ENCODE measurements around the gene EDNRA. TPM values are rescaled to one million over a fixed set of nuclear protein-coding genes. Genes with fewer than 3 reads are reported as not detected.

EDNRA gene
- total RNA-seq, 3 donors from 2014 or later (not counting 1 experiment from before 2014, with no cell fraction given), result not detected

GRCh38 chr4:147594107-147594506 is 113.2 kb downstream of the EDNRA start:
- 71% methylated on average over 5 of the region's 5 CpGs for WGBS (ENCODE audit: insufficient coverage)
- peaks cover 9 to 13% of the 10 kb centered on the region in 2 donors for H3K27me3 Mint-ChIP-seq (ENCODE audit: low read depth in 2 of 2)
- H3K36me3 ChIP-seq (ENCODE audit: control insufficient read depth, insufficient read depth, low read length), result no peaks in the 10 kb centered on the region
- H3K27ac ChIP-seq (ENCODE audit: low read length), result no peak overlapping the region
- H3K27ac Mint-ChIP-seq, result no peak overlapping the region
- intact Hi-C loops (cut with micrococcal nuclease), result loop anchor here (5.0 kb wide), 1 partner anchor 432 kb away; no protein-coding TSS in a partner anchor
- H3K4me1 Mint-ChIP-seq, result no peaks in the 10 kb centered on the region
- H3K4me3 ChIP-seq (ENCODE audit: low read length), result no peak overlapping the region
- no peaks in the 10 kb centered on the region for H3K9me3 ChIP-seq (ENCODE audit: control insufficient read depth, insufficient read depth, low read length)
- no peak for TF ChIP-seq CTCF (IDR thresholded peaks at IDR 0.05)
- no peaks in the 10 kb centered on the region for H3K9me3 Mint-ChIP-seq
- no peak overlapping the region for H3K4me3 Mint-ChIP-seq
- DNase-seq (peak in 1 of 2 donors; percentile 6), ATAC-seq (no peak)
- H3K4me1 ChIP-seq (ENCODE audit: control insufficient read depth, insufficient read depth, low read length), result no peaks in the 10 kb centered on the region
- H3K36me3 Mint-ChIP-seq, result no peaks in the 10 kb centered on the region
- no peaks in the 10 kb centered on the region for H3K27me3 ChIP-seq (ENCODE audit: control insufficient read depth, insufficient read depth, low read length)

Other genes with a start within 250 kb of the EDNRA start
- gene TMEM184C, start 136.3 kb downstream of the EDNRA start, total RNA-seq, result 10 to 100 TPM; 14.4 to 15.5 (median 15.1) TPM
- 10 to 100 TPM; 13.4 to 16.6 (median 13.7) TPM for gene PRMT9, start 203.1 kb downstream of the EDNRA start, total RNA-seq

Measured in natural killer cell (primary cell).